A549 (cell line): ENCODE measurements around the gene UQCR11. TPM values are rescaled to one million over a fixed set of nuclear protein-coding genes. Genes with fewer than 3 reads are reported as not detected.

Experiments used
- ATAC-seq, 2 experiments: fragments of 200-7000 bp in 1 of 2; fragments of >200 bp in 1 of 2; cut with Nextera tagmentation in 1 of 2; cut with Tn5 transposase in 1 of 2; 3 replicates each; pipeline versions ENCODE4 v1.8.0 to v1.9.1; 2018 to 2020; ENCODE audit warnings: mild to moderate bottlenecking in 1 of 2, moderate library complexity in 1 of 2
- CTCF ChIA-PET: fragments of 300-600 bp; sonication (Branson Sonifier 250); formaldehyde crosslinking; extraction: SDS; loops from one replicate; lab custom pipeline; 2021; ENCODE audit warnings: antibody characterized with exemption, inconsistent platforms; lab: Yijun Ruan, JAX
- POLR2A ChIA-PET: fragments of 350-600 bp; formaldehyde crosslinking; extraction: SDS; loops from one replicate; lab custom pipeline; 2021; ENCODE audit warnings: antibody characterized with exemption, inconsistent platforms; lab: Yijun Ruan, JAX
- DNase-seq, 2 experiments: peaks; one replicate each; pipeline versions ENCODE4 v3.0.0 to v3.0.0-alpha.2; 2011 to 2016; ENCODE audit warnings: low read depth in 1 of 2, low spot score in 1 of 2
- FAIRE-seq: peaks from 2 replicates; lab custom pipeline; 2011; peaks lifted over from hg19 to GRCh38; lab: Jason Lieb, UNC
- H3K27ac ChIP-seq, 2 experiments: fragments of >200 bp; sonication (Bioruptor Twin); formaldehyde crosslinking; 3 replicates each; pipeline ENCODE4 v1.5.1; 2016 to 2017
- H3K4me1 ChIP-seq: fragments of >200 bp; sonication (Bioruptor Twin); formaldehyde crosslinking; 3 replicates; pipeline ENCODE4 v1.6.1; 2016
- H3K4me2 ChIP-seq: fragments of >200 bp; sonication (Bioruptor Twin); formaldehyde crosslinking; 3 replicates; pipeline ENCODE4 v1.6.1; 2016
- H3K4me3 ChIP-seq: fragments of >200 bp; sonication (Bioruptor Twin); formaldehyde crosslinking; 3 replicates; pipeline ENCODE4 v1.5.1; 2016
- H3K9me3 ChIP-seq: fragments of >200 bp; sonication (Bioruptor Twin); formaldehyde crosslinking; 3 replicates; pipeline ENCODE4 v1.6.1; 2016
- BHLHE40 ChIP-seq: IDR thresholded peaks from 2 replicates; pipeline ENCODE4 v1.6.1; 2012; ENCODE audit warnings: low read depth, low read length, inconsistent platforms
- CBX8 ChIP-seq: fragments of 200-600 bp; sonication (generic); IDR thresholded peaks from 2 replicates; pipeline ENCODE4 v1.6.1; 2016
- CEBPB ChIP-seq, 2 experiments: fragments of >200 bp in 1 of 2; sonication (Bioruptor Twin) in 1 of 2; formaldehyde crosslinking in 1 of 2; IDR thresholded peaks; 2 replicates each; pipeline ENCODE4 v1.6.1; 2012 to 2016
- CHD2 ChIP-seq: fragments of 150-350 bp; IDR thresholded peaks from 2 replicates; pipeline ENCODE4 v1.6.1; 2014; ENCODE audit warnings: low read length; ENCODE audit not compliant: partially characterized antibody
- ESRRA ChIP-seq: fragments of 150-350 bp; IDR thresholded peaks from 2 replicates; pipeline ENCODE4 v1.6.1; 2014; ENCODE audit warnings: mild to moderate bottlenecking, low read length, borderline replicate concordance
- FOSL2 ChIP-seq, 2 experiments: fragments of 450-650 bp in 1 of 2; fragments of >200 bp in 1 of 2; sonication (Bioruptor Twin) in 1 of 2; formaldehyde crosslinking; IDR thresholded peaks; 2 replicates each; pipeline versions ENCODE4 v1.5.0 to v1.6.1; 2016 to 2020; ENCODE audit warnings: mild to moderate bottlenecking in 1 of 2, moderate library complexity in 1 of 2
- FOXS1 ChIP-seq: fragments of 250-450 bp; sonication (Bioruptor Pico); IDR thresholded peaks from 2 replicates; pipeline ENCODE4 v1.5.0; 2020; ENCODE audit warnings: mild to moderate bottlenecking, moderate library complexity
- GATA3 ChIP-seq: IDR thresholded peaks from 2 replicates; pipeline ENCODE4 v1.6.1; 2012; ENCODE audit warnings: borderline replicate concordance
- HDAC2 ChIP-seq: fragments of 200-600 bp; sonication (generic); IDR thresholded peaks from 2 replicates; pipeline ENCODE4 v1.6.1; 2016
- HOXB13 ChIP-seq: fragments of 250-450 bp; sonication (Bioruptor Pico); IDR thresholded peaks from 2 replicates; pipeline ENCODE4 v1.5.0; 2020; ENCODE audit warnings: low read depth, mild to moderate bottlenecking, moderate library complexity
- JUN ChIP-seq, 2 experiments: fragments of >200 bp; sonication (Bioruptor Twin); formaldehyde crosslinking; IDR thresholded peaks; 2 replicates in 1 of 2; 3 replicates in 1 of 2; pipeline ENCODE4 v1.6.1; 2016 to 2017
- JUNB ChIP-seq: fragments of >200 bp; sonication (Bioruptor Twin); formaldehyde crosslinking; IDR thresholded peaks from 2 replicates; pipeline ENCODE4 v1.6.1; 2016
- MAFK ChIP-seq: fragments of 450-650 bp; IDR thresholded peaks from 2 replicates; pipeline ENCODE4 v1.6.1; 2014; ENCODE audit not compliant: partially characterized antibody
- MYC ChIP-seq: IDR thresholded peaks from 2 replicates; pipeline ENCODE4 v1.6.1; 2012; ENCODE audit warnings: mild to moderate bottlenecking, inconsistent platforms, low read length, improper control_type of control experiment, borderline replicate concordance
- NFE2L2 ChIP-seq: fragments of 150-350 bp; conservative IDR thresholded peaks from 2 replicates; pipeline ENCODE4 v1.6.1; 2014; ENCODE audit warnings: low read length
- NPAS2 ChIP-seq: fragments of 250-450 bp; sonication (Bioruptor Pico); IDR thresholded peaks from 2 replicates; pipeline ENCODE4 v1.8.0; 2022; ENCODE audit warnings: mild to moderate bottlenecking, moderate library complexity, borderline replicate concordance
- NR3C1 ChIP-seq: fragments of >200 bp; sonication (Bioruptor Twin); formaldehyde crosslinking; IDR thresholded peaks from 3 replicates; pipeline ENCODE4 v1.6.1; 2017
- POLR2A ChIP-seq: IDR thresholded peaks from 2 replicates; pipeline ENCODE4 v1.6.1; 2012; ENCODE audit warnings: mild to moderate bottlenecking, low read length
- RAD21 ChIP-seq, 2 experiments: fragments of >200 bp in 1 of 2; sonication (Bioruptor Twin) in 1 of 2; formaldehyde crosslinking in 1 of 2; IDR thresholded peaks in 1 of 2; conservative IDR thresholded peaks in 1 of 2; 2 replicates in 1 of 2; 3 replicates in 1 of 2; pipeline ENCODE4 v1.6.1; 2012 to 2018; ENCODE audit warnings: inconsistent platforms in 1 of 2
- RARB ChIP-seq: fragments of 250-450 bp; sonication (Bioruptor Pico); IDR thresholded peaks from 2 replicates; pipeline ENCODE4 v1.8.0; 2021; ENCODE audit warnings: mild to moderate bottlenecking, moderate library complexity
- RCOR1 ChIP-seq: fragments of 150-350 bp; IDR thresholded peaks from 2 replicates; pipeline ENCODE4 v1.6.1; 2014; ENCODE audit warnings: antibody characterized with exemption, low read length, low read depth
- TFCP2L1 ChIP-seq: fragments of 250-450 bp; sonication (Bioruptor Pico); IDR thresholded peaks from 2 replicates; pipeline ENCODE4 v1.5.0; 2021; ENCODE audit warnings: mild to moderate bottlenecking
- ZFP36 ChIP-seq: fragments of 450-650 bp; IDR thresholded peaks from 2 replicates; pipeline ENCODE4 v1.6.1; 2014; ENCODE audit warnings: borderline replicate concordance; ENCODE audit not compliant: partially characterized antibody
- ZNF302 ChIP-seq: fragments of 250-450 bp; sonication (Bioruptor Pico); IDR thresholded peaks from 2 replicates; pipeline ENCODE4 v1.9.0; 2021; ENCODE audit warnings: inconsistent platforms, mild to moderate bottlenecking, moderate library complexity
- ZSCAN20 ChIP-seq: fragments of 250-450 bp; sonication (Bioruptor Pico); IDR thresholded peaks from 2 replicates; pipeline ENCODE4 v1.8.0; 2022; ENCODE audit warnings: mild to moderate bottlenecking, moderate library complexity
- WGBS: methylation state at CpG from one replicate; pipeline ENCODE4 v1.1.6; 2017; ENCODE audit errors: missing lambda C conversion rate; 5-methylcytosine and 5-hydroxymethylcytosine counted together
- polyA plus RNA-seq, 4 experiments: library from polyadenylated mRNA; depleted of rRNA in 3 of 4; stranded (reverse); fragments of >200 nt; fragmentation: RNase III in 1 of 4; extraction: RNeasy Plus Mini Kit Qiagen cat#74134 plus additional on column Dnase treatment in 1 of 4; gene quantifications; 2 replicates in 3 of 4; 3 replicates in 1 of 4; pipeline ENCODE4 v1.2.3, GENCODE V29; 2011 to 2017
- TF ChIP-seq, protein P1 (sequence below): IDR thresholded peaks from 2 replicates; pipeline ENCODE4 v1.6.1; 2012
- TF ChIP-seq, protein P2 (sequence below): IDR thresholded peaks from 2 replicates; pipeline ENCODE4 v1.6.1; 2012; ENCODE audit warnings: low read depth, borderline replicate concordance
- TF ChIP-seq, protein P3 (sequence below): fragments of 250-450 bp; sonication (Bioruptor Pico); IDR thresholded peaks from 2 replicates; pipeline ENCODE4 v1.5.0; 2020; ENCODE audit warnings: low read depth, mild to moderate bottlenecking, moderate library complexity
- TF ChIP-seq, protein P4 (sequence below): fragments of 450-650 bp; IDR thresholded peaks from 2 replicates; pipeline ENCODE4 v1.6.1; 2014; ENCODE audit warnings: antibody characterized with exemption
- TF ChIP-seq, protein P5 (sequence below): fragments of >200 bp; sonication (Bioruptor Twin); formaldehyde crosslinking; IDR thresholded peaks from 3 replicates; pipeline ENCODE4 v1.6.1; 2016

UQCR11 gene
- polyA plus RNA-seq, 2 of the 4 experiments (the other 2 are of a cell fraction) = 111 to 152 TPM

DNA sequence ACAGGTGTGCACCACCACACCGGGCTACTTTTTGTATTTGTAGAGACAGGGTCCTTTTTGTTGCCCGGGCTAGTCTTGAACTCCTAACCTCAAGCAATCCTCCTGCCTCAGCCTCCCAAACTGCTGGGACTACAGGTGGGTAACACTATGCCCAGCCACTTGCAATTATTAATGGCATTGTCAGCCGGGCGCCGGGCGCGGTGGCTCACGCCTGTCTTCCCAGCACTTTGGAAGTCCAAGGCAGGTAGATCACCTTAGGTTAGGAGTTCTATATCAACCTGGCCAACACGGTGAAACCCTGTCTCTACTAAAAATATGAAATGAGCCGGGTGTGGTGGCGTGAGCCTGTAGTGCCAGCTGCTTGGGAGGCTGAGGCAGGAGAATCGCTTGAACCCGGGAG is 34.4 kb downstream of the UQCR11 start:
- no peak overlapping the region for H3K27ac ChIP-seq
- CTCF ChIA-PET = interaction anchor here (1.1 kb wide), 1 partner anchor 25 kb away, joined by 5 read pairs; no protein-coding TSS in a partner anchor
- no peak for TF ChIP-seq ZFP36
- no peak for TF ChIP-seq ESRRA
- TF ChIP-seq MAFK = no peak
- TF ChIP-seq RAD21 (conservative IDR thresholded peaks at IDR 0.05 in 1 of 2, IDR thresholded peaks at IDR 0.05 in 1 of 2) = no peak
- TF ChIP-seq, protein P1, sequence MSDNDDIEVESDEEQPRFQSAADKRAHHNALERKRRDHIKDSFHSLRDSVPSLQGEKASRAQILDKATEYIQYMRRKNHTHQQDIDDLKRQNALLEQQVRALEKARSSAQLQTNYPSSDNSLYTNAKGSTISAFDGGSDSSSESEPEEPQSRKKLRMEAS = no peak
- TF ChIP-seq GATA3 = no peak
- TF ChIP-seq RCOR1 = no peak
- TF ChIP-seq CBX8 = no peak
- no peak for TF ChIP-seq CEBPB (IDR thresholded peaks at IDR 0.05)
- no peak for TF ChIP-seq MYC
- no peak for TF ChIP-seq RARB (CRISPR knock-in tag)
- H3K4me2 ChIP-seq = no peak overlapping the region
- no peaks in the 10 kb centered on the region for H3K9me3 ChIP-seq
- POLR2A ChIA-PET = interaction anchor here (0.7 kb wide), 1 partner anchor 22 kb away, joined by 4 read pairs; no protein-coding TSS in a partner anchor
- FAIRE-seq = no peak
- no peak for ATAC-seq
- DNase-seq = no peak
- H3K4me3 ChIP-seq = no peak overlapping the region
- 91% methylated on average over 13 of the region's 13 CpGs for WGBS
- peaks cover 4% of the 10 kb centered on the region; the same call in 1 of the 3 replicates for H3K4me1 ChIP-seq

DNA sequence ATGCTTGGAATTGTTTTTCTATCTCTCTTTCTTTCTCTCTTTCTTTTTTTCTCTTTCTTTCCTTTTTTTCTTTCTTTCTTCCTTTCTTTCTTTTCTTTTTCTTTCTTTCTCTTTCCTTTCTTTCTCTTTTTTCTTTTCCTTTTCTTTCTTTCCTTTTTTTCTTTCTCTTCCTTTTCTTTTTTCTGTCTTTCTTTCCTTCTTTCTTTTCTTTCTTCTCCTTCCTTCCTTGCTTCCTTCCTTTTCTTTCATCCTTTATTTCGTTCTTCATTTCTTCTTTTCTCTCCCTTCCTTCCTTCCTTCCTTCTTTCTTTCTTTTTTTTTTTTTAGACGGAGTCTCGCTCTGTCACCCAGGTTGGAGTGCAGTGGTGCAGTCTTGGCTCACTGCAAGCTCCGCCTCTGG is 35.3 kb downstream of the UQCR11 start:
- CTCF ChIA-PET = interaction anchor here (1.1 kb wide), 1 partner anchor 24 kb away, joined by 5 read pairs; no protein-coding TSS in a partner anchor
- WGBS = 79% methylated on average over 4 of the region's 4 CpGs
- POLR2A ChIA-PET = interaction anchor here (0.7 kb wide), 1 partner anchor 23 kb away, joined by 4 read pairs; no protein-coding TSS in a partner anchor

DNA sequence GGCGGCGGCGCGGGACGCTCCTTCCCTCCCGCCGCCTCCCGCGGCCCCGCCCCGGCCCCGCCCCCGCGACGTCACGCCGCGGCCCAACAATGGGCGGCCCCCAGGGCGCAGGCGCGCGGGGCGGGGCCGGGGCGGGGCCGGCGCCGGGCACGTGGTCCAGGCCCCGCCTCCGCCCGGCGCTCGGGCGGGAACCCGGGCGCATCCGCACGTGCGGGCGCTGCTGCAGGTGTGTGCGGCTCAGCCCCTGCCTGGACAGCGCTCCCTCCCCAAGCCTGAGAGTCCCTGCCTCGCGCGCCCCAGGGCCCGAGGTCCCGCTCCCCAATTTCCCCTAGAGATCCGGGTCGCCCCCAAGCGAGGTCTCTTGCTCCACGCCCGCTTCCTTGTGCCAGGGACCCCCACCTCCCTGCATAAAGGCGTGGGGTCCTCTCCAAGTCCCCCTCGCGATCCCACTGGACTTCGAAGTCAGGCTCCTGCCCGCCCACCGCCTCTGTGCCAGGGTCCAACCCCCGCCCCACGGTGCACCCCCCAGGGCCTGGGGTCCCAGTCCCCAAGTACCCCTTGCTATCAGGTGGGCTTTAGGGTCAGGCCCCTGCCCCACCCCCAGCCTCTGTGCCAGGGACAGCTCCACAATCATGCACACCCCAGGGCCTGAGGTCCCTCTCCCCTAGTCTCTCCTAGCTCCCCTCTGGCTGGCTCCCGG is 36.8 kb downstream of the UQCR11 start, which contains the start of gene MEX3D:
Gene MEX3D, minus strand, starts transcription at position 6 of the 700 bp plus-strand sequence. CDS start 267 bp downstream, outside the sequence.
- POLR2A ChIA-PET = interaction anchor here (0.6 kb wide), 1 partner anchor 20 kb away, joined by 3 read pairs; no protein-coding TSS in a partner anchor
- Histone ChIP-seq H3K4me3 (peak within 1 kb of the TSS; percentile 76), H3K4me2 (peak within 1 kb of the TSS; percentile 98), H3K9me3 (no peaks in the 10 kb centered on the region), H3K27ac (peak within 1 kb of the TSS; percentile 82 to 92), H3K4me1 (peaks cover 4% of the 10 kb centered on the region; the same call in 1 of the 3 replicates)
- FAIRE-seq (no peak), ATAC-seq (peak; percentile 49 to 51), DNase-seq (peak; percentile 62 to 67)
- WGBS = 45% methylated on average over 8 of the region's 63 CpGs
- CTCF ChIA-PET = interaction anchor here (0.6 kb wide), 1 partner anchor 84 kb away, joined by 4 read pairs; no protein-coding TSS in a partner anchor
- TF ChIP-seq HDAC2 (no peak), FOSL2 (IDR thresholded peaks at IDR 0.05) (no peak), FOSL2 (CRISPR knock-in tag; IDR thresholded peaks at IDR 0.05) (no peak), HOXB13 (peak; percentile 68), TFCP2L1 (CRISPR knock-in tag) (no peak), RARB (CRISPR knock-in tag) (no peak), BHLHE40 (peak; percentile 82), NPAS2 (CRISPR knock-in tag) (0 out of 2 replicates have a peak, but pooled peaks have one; percentile 40), CHD2 (no peak), RCOR1 (no peak), JUNB (no peak)
- TF ChIP-seq, protein P2, sequence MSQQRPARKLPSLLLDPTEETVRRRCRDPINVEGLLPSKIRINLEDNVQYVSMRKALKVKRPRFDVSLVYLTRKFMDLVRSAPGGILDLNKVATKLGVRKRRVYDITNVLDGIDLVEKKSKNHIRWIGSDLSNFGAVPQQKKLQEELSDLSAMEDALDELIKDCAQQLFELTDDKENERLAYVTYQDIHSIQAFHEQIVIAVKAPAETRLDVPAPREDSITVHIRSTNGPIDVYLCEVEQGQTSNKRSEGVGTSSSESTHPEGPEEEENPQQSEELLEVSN = peak; percentile 99
- TF ChIP-seq, protein P1 = peak; percentile 98
- TF ChIP-seq, protein P3, sequence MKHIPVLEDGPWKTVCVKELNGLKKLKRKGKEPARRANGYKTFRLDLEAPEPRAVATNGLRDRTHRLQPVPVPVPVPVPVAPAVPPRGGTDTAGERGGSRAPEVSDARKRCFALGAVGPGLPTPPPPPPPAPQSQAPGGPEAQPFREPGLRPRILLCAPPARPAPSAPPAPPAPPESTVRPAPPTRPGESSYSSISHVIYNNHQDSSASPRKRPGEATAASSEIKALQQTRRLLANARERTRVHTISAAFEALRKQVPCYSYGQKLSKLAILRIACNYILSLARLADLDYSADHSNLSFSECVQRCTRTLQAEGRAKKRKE (CRISPR knock-in tag) = peak; percentile 82; the same call in 1 of the 2 replicates

More for the DNA sequence above, 35.3 kb downstream of the UQCR11 start:
- DNase-seq = no peak
- peaks cover 4% of the 10 kb centered on the region; the same call in 1 of the 3 replicates for H3K4me1 ChIP-seq
- no peak for ATAC-seq
- H3K4me3 ChIP-seq = no peak overlapping the region
- no peaks in the 10 kb centered on the region for H3K9me3 ChIP-seq
- FAIRE-seq = no peak
- no peak overlapping the region for H3K4me2 ChIP-seq
- TF ChIP-seq FOXS1 (CRISPR knock-in tag) (no peak), NFE2L2 (no peak), ZNF302 (no peak), JUNB (no peak), RCOR1 (no peak), JUN (IDR thresholded peaks at IDR 0.05) (no peak), MYC (no peak), NR3C1 (no peak), POLR2A (no peak), BHLHE40 (no peak), ZFP36 (no peak), ZSCAN20 (CRISPR knock-in tag) (no peak)
- TF ChIP-seq, protein P4, sequence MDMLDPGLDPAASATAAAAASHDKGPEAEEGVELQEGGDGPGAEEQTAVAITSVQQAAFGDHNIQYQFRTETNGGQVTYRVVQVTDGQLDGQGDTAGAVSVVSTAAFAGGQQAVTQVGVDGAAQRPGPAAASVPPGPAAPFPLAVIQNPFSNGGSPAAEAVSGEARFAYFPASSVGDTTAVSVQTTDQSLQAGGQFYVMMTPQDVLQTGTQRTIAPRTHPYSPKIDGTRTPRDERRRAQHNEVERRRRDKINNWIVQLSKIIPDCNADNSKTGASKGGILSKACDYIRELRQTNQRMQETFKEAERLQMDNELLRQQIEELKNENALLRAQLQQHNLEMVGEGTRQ = no peak
- TF ChIP-seq, protein P5, sequence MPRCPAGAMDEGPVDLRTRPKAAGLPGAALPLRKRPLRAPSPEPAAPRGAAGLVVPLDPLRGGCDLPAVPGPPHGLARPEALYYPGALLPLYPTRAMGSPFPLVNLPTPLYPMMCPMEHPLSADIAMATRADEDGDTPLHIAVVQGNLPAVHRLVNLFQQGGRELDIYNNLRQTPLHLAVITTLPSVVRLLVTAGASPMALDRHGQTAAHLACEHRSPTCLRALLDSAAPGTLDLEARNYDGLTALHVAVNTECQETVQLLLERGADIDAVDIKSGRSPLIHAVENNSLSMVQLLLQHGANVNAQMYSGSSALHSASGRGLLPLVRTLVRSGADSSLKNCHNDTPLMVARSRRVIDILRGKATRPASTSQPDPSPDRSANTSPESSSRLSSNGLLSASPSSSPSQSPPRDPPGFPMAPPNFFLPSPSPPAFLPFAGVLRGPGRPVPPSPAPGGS = no peak
- H3K27ac ChIP-seq = no peak overlapping the region
